Adrenal gland (tissue), 5 donors: Measurements from ENCODE around the gene PYY.

Source experiments
- CTCF ChIP-seq, 6 experiments: fragments of 450-650 bp in 4 of 6; fragments of 200-600 bp in 2 of 6; sonication (generic) in 1 of 6; IDR thresholded peaks; 1 replicate in 5 of 6; 2 replicates in 1 of 6; pipeline versions ENCODE4 v1.5.1 to v1.8.0; 2016 to 2021; ENCODE audit warnings: antibody characterized with exemption in 6 of 6, mild to moderate bottlenecking in 2 of 6, moderate library complexity in 1 of 6
- POLR2A ChIP-seq, 2 donors: fragments of 450-650 bp; IDR thresholded peaks; one replicate each; pipeline ENCODE4 v1.6.1; 2017; ENCODE audit warnings: antibody characterized with exemption in 2 of 2, mild to moderate bottlenecking in 2 of 2, moderate library complexity in 1 of 2
- donor health status: DM: no; HTN: no; CAD: no.

GRCh38 chr17:43938838-43939182, 14.9 kb downstream of the PYY start:
- TF ChIP-seq CTCF (IDR thresholded peaks at IDR 0.05) (no peak), POLR2A (IDR thresholded peaks at IDR 0.05) (no peak)
